Fibroblast of pulmonary artery (primary cell): ENCODE measurements around the gene SLAIN1.

Source experiments
- DNase-seq: peaks from one replicate; pipeline ENCODE4 v3.0.0-alpha.2; 2010; ENCODE audit warnings: low read depth
- H3K4me3 ChIP-seq: replicated peaks from 2 replicates; pipeline ENCODE4 v1.5.1; 2011; ENCODE audit warnings: low read depth, mild to moderate bottlenecking, control low read depth, low read length, moderate library complexity
- TF ChIP-seq, protein P1 (sequence below): IDR thresholded peaks from 2 replicates; pipeline ENCODE4 v1.5.1; 2011; ENCODE audit warnings: mild to moderate bottlenecking, control low read depth, low read length, inconsistent platforms; ENCODE audit errors: missing control alignments

The SLAIN1 gene

DNA sequence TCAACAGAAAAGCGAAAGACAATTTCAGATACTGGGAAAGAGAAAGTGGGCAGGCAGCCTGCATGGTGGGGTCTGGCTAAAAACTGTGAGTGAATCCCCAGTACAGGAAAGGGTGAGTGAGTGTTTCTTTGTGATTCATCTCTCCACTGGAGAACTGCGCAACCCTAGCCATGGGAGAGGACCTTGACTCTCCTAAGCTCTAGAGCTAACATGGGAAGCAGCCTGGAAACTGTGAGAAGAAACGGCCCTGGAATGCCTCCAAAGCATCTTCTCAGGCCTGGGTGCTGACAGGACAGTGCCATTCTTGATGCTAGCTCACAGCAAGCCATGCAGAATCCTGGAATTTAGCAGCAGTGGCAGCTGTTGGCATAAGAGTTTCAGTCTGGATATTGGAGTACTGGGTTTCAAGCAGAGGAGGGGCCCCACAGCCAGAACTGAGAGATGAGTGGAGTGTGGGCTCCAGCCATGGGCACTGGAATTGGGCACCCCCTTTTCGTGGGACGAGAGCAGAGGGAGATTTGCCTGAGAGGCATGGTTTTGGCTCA, 18.7 kb upstream of the SLAIN1 start:
- H3K4me3 ChIP-seq, result no peak overlapping the region
- TF ChIP-seq, protein P1, sequence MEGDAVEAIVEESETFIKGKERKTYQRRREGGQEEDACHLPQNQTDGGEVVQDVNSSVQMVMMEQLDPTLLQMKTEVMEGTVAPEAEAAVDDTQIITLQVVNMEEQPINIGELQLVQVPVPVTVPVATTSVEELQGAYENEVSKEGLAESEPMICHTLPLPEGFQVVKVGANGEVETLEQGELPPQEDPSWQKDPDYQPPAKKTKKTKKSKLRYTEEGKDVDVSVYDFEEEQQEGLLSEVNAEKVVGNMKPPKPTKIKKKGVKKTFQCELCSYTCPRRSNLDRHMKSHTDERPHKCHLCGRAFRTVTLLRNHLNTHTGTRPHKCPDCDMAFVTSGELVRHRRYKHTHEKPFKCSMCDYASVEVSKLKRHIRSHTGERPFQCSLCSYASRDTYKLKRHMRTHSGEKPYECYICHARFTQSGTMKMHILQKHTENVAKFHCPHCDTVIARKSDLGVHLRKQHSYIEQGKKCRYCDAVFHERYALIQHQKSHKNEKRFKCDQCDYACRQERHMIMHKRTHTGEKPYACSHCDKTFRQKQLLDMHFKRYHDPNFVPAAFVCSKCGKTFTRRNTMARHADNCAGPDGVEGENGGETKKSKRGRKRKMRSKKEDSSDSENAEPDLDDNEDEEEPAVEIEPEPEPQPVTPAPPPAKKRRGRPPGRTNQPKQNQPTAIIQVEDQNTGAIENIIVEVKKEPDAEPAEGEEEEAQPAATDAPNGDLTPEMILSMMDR, result no peak
- DNase-seq, result no peak

DNA sequence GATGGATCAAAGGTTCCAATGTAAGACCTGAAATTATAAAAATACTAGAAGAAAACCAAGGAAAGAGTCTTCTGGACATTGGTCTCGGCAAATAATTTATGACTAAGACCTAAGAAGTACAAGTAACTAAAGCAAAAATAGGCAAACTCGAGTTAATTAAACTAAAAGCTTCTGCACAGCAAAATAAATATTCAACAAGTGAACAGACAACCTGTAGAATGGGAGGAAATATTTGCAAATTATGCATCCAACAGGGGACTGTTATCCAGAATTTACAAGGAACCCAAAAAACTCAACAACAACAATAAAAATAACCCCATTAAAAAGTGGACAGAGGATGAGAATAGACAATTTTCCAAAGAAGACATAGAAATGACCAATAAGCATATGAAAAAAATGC, 9.7 kb upstream of the SLAIN1 start:
- TF ChIP-seq, protein P1, result no peak
- DNase-seq, result no peak
- no peak overlapping the region for H3K4me3 ChIP-seq

DNA sequence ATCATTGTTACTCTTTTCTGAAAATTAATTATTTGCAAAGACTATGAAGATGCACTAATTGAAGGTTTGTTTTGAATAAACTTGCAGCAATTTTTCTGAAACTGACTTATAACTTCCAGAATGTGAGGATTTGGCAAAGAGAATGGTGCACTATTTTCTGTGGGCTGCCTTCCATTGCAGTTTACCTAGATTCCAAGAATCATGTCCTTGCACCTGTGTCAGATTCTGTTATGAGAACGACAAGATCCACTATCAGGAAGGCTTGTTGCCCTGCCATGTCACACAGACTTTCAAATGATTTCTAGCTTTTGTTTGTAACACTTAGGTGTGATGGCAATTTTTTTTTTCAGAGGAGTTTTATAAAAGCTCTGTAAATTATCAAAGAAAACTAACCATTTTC, 5.6 kb upstream of the SLAIN1 start:
- TF ChIP-seq, protein P1, result no peak
- no peak overlapping the region for H3K4me3 ChIP-seq
- DNase-seq, result no peak

DNA sequence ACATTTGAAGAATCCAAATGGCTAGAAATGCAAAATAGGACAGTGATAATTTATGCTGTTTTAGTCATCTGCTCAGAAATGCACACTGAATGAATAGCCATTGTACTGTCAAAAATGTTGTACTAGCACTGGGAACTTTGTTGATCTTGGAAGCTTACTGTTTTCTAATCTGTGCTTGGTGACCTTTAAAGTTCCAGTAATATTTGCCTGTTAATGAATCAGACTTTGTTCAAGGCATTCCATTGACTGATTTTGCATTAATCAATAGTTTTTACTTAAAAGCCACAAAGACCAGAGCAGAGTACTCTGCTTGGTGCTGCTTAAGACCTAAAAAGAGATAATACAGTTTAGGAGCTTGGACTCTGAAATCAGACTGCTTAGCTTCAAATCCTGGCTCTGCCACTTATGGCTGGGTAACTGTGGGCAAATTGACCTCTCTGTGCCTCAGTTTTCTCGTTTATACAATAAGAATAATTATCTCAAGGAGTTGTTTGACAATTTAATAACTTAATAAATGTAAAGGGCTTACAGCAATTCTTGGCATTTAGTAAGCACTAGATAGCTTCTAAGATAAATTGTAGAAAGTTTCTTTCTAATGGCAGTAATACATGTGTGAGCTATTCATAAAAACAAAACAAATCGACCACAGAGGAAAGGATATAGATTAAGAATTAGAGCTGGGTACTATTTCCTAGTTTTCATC, 4.6 kb upstream of the SLAIN1 start:
- TF ChIP-seq, protein P1, result no peak
- H3K4me3 ChIP-seq, result no peak overlapping the region
- no peak for DNase-seq

DNA sequence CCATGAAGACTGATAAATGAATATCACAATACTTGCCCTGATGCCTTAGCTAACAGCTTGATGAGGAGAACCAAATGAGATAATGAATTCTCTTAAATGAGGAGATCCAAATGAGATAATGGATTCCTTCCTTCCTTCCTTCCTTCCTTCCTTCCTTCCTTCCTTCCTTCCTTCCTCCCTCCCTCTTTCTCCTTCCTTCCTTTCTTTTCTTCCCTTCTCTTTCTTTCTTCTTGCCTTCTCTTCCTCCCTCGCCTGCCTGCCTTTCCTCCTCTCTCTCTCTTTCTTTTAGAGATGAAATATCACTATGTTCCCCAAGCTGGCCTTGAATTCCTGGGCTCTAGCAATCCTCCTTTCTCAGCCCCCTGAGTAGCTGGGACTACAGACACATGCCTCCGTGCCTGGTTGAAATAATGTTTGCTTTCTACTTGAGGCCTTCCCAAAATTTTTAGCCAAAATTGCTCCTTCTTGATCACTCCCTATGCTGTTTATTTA, 4.0 kb upstream of the SLAIN1 start:
- TF ChIP-seq, protein P1, result no peak
- no peak overlapping the region for H3K4me3 ChIP-seq
- no peak for DNase-seq

DNA sequence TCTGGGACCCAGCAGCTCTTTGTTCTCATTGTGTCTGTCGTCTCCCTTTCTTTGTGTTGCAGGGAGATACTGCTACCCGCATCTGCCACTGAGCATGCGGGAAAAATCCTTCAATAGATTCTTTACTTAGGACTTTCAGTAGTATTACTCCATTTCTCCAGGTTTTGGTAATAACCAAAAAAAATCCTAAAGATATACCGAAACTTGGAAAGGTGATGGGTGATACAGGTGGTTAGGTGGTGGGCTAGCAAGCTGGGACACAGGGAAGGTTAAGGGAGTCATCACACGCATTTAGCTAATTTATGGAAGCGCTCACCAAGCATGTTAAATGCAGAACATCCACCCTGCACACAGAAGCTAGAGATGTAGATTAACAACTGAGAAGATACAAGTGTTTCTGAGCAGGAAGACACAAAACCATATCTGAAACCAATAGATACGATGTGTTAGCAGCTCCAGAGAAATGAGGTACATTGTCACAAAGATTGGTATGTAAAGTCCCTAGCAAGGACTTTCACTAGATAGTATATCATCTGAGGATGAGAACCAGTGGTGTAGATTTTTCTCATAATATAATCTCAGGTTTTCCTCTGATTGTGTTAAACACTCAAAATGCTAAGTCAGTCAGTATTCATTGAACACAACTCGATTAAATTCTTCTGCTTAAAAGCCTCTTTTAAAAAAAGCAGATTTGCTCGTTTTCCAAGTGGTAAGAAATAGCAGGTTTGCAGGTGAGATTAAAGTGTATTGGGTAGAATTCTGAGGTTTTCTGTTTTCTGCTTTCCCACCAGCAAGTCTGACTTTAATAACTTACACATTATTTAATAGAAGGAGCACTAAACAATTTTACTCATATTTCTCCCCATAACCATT, 1.2 kb upstream of the SLAIN1 start:
- no peak for DNase-seq

More for the DNA sequence above, 1.2 kb upstream of the SLAIN1 start:
- TF ChIP-seq, protein P1, result no peak
- no peak overlapping the region for H3K4me3 ChIP-seq
